NB4 (cell line): ENCODE results near the gene NISCH.

ENCODE experiments used
- DNase-seq: peaks from one replicate; pipeline ENCODE4 v3.0.0; 2010; ENCODE audit warnings: low read depth
- H3K4me3 ChIP-seq: one replicate; pipeline ENCODE4 v1.5.1; 2011; ENCODE audit warnings: mild to moderate bottlenecking, low read depth, low read length, moderate library complexity
- CTCF ChIP-seq: IDR thresholded peaks from one replicate; pipeline ENCODE4 v1.5.1; 2012; ENCODE audit warnings: low read depth, low read length
- MYC ChIP-seq: IDR thresholded peaks from 2 replicates; pipeline ENCODE4 v1.6.1; 2011; ENCODE audit warnings: low read depth, low read length
- POLR2A ChIP-seq: IDR thresholded peaks from 2 replicates; pipeline ENCODE4 v1.6.1; 2011; ENCODE audit warnings: mild to moderate bottlenecking; ENCODE audit not compliant: insufficient read length; ENCODE audit errors: extremely low read depth
- TF ChIP-seq, protein P1 (sequence below): IDR thresholded peaks from 2 replicates; pipeline ENCODE4 v1.6.1; 2011; ENCODE audit warnings: low read depth, low read length

The NISCH gene

DNA sequence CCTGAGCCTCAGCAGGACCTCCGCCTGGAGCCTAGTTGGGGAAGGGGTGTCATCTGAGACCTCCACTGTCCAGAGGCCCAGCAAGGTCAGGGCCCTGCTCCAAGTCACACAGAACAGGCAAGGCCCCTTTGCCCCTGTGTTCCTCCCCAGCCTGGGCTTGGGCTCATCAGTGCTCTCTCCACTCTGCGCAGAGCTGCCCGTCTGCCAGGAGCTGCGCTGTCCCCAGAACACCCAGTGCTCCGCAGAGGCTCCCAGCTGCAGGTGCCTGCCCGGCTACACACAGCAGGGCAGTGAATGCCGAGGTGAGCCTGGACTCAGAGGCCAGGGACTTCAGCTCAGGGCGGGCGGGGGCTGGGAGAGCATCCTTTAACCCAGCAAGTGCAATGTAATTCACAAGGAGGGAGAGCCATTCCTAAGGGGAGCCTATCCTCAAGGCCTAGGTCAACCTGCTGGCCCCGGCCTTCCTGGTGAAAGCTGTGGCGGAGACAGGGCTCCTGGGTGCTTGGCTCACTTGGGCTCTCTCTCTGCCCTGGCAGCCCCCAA, 47.5 kb downstream of the NISCH start:
- H3K4me3 ChIP-seq = no peak overlapping the region
- DNase-seq = no peak
- TF ChIP-seq CTCF (no peak), MYC (no peak), POLR2A (no peak)
- TF ChIP-seq, protein P1, sequence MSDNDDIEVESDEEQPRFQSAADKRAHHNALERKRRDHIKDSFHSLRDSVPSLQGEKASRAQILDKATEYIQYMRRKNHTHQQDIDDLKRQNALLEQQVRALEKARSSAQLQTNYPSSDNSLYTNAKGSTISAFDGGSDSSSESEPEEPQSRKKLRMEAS = no peak

- DNase-seq = no peak
- H3K4me3 ChIP-seq = no peak overlapping the region
- TF ChIP-seq, protein P1 = no peak
- no peak for TF ChIP-seq POLR2A
- no peak for TF ChIP-seq MYC
- no peak for TF ChIP-seq CTCF
These were observed 48.5 kb downstream of the NISCH start for GRCh38 chr3:52503788-52504424.

- no peak overlapping the region for H3K4me3 ChIP-seq
- DNase-seq = no peak
- TF ChIP-seq, protein P1 = no peak
- TF ChIP-seq MYC (no peak), POLR2A (no peak), CTCF (no peak)
These were observed 49.6 kb downstream of the NISCH start for GRCh38 chr3:52504977-52505376.

DNA sequence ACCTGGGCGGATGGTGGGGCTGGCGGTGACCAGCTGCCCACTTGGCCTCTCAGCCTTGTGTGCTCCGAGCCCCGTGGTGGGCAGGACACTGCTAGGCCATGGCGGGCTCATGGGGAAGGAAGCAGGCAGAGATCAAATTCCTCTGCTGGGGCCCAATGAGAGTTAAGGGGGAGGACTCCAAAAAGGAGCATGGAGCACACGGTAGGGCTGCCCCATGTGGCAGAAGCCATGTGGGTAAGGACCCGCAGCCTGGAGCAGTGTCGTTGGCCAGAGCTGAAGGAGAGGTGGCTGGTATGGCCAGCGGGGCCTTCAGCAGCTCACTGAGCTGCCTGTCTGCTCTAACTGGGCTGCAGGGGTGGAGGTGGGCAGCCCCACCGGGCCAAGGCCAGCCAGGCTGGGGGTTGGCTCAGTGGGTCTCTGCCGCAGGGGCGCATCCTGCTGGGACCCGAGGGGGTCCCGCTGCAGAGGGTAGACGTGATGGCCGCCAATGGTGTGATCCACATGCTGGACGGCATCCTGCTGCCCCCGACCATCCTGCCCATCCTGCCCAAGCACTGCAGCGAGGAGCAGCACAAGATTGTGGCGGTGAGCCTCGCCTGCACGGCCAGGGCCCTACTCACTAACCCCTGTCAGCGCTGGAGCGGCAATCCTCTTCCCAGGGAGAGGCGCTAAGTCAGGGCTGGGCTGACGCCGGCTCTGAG, 51.0 kb downstream of the NISCH start:
- DNase-seq = no peak
- H3K4me3 ChIP-seq = no peak overlapping the region
- TF ChIP-seq POLR2A (no peak), MYC (no peak), CTCF (no peak)
- TF ChIP-seq, protein P1 = no peak

- TF ChIP-seq MYC (no peak), POLR2A (no peak), CTCF (no peak)
- TF ChIP-seq, protein P1 = no peak
- DNase-seq = no peak
- no peak overlapping the region for H3K4me3 ChIP-seq
These were observed 52.0 kb downstream of the NISCH start for GRCh38 chr3:52507359-52507758.
